Dermis blood vessel endothelial cell (primary cell): Measurements from ENCODE around the gene CCDC85C. TPM values are rescaled to one million over a fixed set of nuclear protein-coding genes. Genes with fewer than 3 reads are reported as not detected.
A peak's percentile ranks its signal among the peaks of the same experiment; 100 is the strongest.

Source experiments
- DNase-seq: peaks from one replicate; pipeline ENCODE4 v3.0.0; 2010
- total RNA-seq: library from RNA; depleted of rRNA; stranded (reverse); fragments of >200 nt; gene quantifications from 2 replicates; pipeline ENCODE4 v1.2.3, GENCODE V29; 2014

The CCDC85C gene
- total RNA-seq, 1 donor from 2014 or later = 14.5 TPM

- no peak for DNase-seq
Measured at GRCh38 chr14:99519931-99520421, 84.0 kb downstream of the CCDC85C start.

DNA sequence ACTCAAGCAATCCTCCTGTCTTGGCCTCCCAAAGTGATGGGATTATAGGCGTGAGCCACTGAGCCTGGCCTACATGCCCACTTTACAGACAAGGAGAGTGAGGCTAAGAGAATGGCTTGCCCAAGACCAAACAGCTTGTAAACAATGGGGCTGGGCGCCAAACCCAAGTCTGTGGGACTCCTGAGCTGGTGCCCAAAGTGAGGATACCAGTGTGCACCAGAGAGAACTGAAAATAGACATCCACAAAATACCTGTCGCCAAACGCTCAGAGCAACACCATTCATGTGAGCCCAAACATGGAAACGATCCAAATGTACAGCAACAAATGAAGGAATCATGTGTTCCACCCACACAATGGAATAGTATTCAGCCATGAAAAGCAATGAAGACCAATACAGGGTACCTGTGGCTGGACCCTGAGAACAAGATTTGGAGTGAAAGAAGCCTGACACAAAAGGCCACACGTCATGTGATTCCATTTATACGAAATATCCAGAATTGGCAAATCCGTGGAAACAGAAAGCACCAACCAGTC lies 84.6 kb downstream of the CCDC85C start:
- DNase-seq = no peak

- peak; percentile 78 for DNase-seq
Measured at GRCh38 chr14:99518441-99519346, 85.3 kb downstream of the CCDC85C start.

DNA sequence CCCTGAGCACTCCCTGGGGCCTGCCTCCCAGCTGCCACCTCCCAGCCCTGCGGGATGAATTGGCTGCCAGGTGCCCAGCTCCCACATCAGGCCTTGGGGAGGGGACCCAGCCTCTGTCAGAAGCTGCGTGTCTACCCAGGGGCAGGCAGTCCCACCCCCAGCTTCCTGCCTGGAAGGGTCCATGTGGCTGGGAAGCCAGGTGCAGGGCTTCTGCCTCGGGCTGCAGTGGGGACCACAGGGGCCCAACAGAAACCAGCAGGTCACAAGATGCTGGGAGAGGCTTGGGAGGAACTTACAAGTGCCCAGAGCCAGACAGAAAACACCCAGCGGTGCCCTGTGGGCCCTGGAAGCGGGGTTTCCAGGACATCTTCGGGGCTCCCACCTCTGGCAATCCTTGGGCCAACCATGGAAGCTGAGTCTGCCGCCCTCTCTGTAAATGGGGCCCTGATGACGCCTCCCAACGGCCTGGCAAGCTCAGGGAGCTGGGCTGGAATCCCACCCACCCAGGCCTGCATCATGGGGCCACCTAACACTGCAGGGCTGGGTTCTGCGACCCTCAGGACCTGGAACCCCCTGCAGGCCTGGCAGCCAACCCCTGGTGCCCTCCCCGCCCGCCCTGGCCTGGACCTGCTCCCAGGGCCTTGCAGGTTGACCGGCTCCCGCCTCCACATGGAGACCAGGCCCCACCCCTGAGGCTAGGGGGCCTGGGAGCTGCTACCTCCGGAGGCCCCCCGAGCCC lies 86.2 kb downstream of the CCDC85C start:
- no peak for DNase-seq

DNA sequence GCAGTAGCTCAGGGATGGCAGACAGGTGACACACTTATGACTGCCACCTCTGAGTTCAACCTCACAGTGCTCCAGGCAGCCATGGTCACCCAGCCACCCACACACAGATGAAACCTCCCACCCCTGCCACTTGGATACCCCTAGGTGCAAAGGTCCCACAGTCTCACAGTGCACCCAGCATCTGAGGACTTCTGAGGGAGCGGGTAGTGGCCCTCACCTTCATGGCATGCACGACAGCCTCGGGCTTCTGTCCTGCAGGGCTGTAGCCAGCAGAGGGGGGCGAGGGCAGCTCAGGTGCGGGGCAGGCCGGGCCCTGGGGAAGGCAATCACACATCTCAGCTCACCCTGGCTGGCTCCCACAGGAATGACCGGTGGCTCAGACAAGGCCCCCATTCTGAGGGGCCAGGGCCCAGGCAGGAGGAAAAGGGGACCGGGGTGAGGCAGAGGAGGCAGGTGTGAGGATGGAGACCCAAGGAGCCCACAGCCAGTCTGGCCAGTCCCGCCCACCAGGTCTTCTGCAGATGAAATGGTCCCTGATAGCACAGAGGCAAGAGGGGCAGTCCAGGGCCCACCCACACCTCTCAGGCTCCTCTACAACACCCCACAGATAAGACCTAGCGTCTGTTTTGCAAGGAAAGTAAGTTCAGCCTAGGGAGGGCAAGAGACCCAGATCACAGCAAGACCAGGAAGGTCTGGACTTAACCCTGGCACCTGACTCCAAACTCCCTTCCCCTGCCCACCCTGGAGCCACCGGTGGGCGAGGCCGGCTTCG lies 87.0 kb downstream of the CCDC85C start:
- DNase-seq = no peak

DNA sequence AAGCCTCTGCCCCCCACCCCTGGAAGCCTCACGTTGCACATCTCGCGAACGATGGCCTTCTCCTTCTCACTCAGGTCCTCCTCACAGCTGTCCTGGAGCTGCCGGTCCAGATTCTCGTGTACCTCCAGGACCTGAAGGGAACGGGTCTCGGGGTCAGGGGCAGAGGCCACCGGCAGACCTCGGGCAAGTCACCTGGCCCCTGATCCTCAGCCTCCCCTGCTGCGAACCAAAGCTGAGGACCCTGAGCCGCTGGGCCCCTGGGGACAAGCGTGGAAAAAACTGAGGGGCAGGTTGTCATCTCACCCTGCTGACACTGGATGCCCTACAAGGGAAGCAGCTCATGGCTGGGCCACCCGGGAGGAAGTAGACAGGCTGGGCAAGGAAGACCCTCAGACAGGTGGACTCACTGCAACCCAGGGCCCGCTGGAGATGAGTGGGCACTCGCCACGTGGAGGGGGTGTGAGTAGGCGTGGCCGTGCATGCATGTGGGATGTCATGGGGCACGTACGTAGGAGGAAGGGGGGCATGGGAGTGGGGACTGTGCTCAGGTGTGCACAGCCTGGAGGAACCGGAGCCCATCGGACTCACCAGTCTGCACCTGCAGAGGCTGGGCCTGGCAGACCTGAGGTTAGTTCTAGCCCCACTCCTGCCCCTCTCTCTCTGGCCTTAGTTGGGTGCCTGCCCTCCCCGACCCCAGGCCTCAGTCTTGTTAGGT lies 87.7 kb downstream of the CCDC85C start:
- no peak for DNase-seq

- DNase-seq = no peak
Measured at GRCh38 chr14:99515301-99516155, 88.5 kb downstream of the CCDC85C start.

- DNase-seq = no peak
Measured at GRCh38 chr14:99514552-99515300, 89.3 kb downstream of the CCDC85C start.

- DNase-seq = no peak
Measured at GRCh38 chr14:99513946-99514551, 90.0 kb downstream of the CCDC85C start.

- DNase-seq = no peak
Measured at GRCh38 chr14:99513183-99513694, 90.8 kb downstream of the CCDC85C start.

GRCh38 chr14:99512571-99513182 lies 91.3 kb downstream of the CCDC85C start:
- no peak for DNase-seq

GRCh38 chr14:99512110-99512449 lies 91.9 kb downstream of the CCDC85C start:
- no peak for DNase-seq

GRCh38 chr14:99511421-99512109 lies 92.4 kb downstream of the CCDC85C start:
- no peak for DNase-seq

DNA sequence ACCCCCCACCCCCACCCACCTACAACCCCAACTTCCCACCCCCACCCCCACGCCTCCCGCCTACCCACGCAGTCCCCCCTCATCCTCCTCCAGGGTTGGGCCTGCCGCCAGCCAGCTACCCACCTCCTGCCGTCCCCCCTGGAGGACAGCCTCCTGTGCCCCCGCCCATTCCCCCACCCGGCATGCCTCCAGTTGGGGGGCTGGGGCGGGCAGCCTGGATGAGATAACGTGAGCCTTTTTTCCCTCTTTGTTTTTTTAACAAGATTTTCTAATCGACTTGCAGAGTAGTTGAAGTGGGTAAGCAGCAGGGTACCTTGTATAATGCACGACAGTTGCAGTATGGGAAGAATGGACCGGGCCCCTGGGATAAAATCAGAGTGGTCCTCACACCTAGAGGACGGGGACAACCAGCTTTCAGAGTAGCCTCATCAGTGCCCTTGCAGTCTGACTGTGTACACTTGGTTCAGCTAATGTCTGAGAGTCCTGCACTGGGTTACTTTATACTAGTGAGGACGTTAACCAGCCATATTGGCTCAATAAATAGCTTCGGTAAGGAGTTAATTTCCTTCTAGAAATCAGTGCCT lies 93.4 kb downstream of the CCDC85C start:
- DNase-seq = no peak

- DNase-seq = no peak
Measured at GRCh38 chr14:99509871-99510555, 94.0 kb downstream of the CCDC85C start.

- DNase-seq = no peak
Measured at GRCh38 chr14:99508896-99509629, 94.9 kb downstream of the CCDC85C start.
